ENCODE measurements around the gene CXorf49.
"Not testable (repeated sequence)": the region's sequence is repeated elsewhere in the genome, so short reads cannot be mapped to it uniquely, and the experiment has no call there.

DNA sequence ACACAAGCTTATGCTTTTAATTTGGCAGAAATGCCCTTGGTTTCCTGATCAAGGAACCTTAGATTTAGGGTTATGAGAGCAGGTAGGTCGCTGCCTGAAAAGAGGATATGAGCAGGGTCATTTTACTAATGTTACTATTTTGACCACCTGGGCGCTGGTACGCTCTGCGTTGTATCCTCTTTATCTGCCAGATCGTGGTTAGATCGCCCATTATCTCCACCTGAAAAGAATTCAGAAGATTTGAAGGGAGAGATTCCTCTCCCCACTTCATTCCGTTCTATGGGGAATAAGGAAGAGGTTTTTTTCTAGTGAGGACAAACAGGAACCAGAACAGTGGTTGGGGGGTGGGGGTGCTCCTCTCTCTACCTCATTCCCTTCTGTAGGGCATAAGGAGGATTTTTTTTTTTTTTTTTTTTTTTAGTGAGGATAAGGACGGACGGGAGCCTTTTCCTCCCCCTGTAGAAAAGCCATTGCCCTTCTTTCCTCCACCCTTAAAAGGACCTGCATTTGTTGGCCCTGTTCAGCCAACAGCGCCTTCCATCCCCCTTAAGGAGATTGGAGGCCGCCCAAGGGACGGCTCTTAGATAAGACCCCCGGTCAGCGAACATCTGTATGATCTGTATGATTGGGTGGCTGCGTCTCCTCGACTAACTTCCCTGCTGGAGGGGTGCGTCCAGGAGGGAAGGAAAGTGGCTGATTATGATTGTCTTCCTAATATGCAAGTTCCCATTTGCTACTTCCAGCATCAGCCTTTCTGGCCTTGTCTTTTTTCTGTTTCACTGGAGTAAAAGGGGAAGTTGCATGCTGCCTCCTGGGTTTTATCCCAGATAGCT is 20.4 kb downstream of the CXorf49 start:
- TF ChIP-seq BHLHE40 (IDR thresholded peaks at IDR 0.05; ENCODE audit: borderline replicate concordance); HDGF (IDR thresholded peaks at IDR 0.05; ENCODE audit: borderline replicate concordance); LEF1 (IDR thresholded peaks at IDR 0.05; ENCODE audit: borderline replicate concordance); ZNF384 (IDR thresholded peaks at IDR 0.05); SP1 (IDR thresholded peaks at IDR 0.05); FOXA1 (IDR thresholded peaks at IDR 0.05); FOXM1 (IDR thresholded peaks at IDR 0.05; ENCODE audit: borderline replicate concordance); NFRKB (IDR thresholded peaks at IDR 0.05); FOXK2 (IDR thresholded peaks at IDR 0.05); ELF4 (IDR thresholded peaks at IDR 0.05): not testable (repeated sequence)
